Vagina (tissue), 2 donors: Measurements from ENCODE around the gene TMEM234. TPM values are rescaled to one million over a fixed set of nuclear protein-coding genes. Genes with fewer than 3 reads are reported as not detected.

Source experiments
- DNase-seq, 2 donors: peaks; one replicate each; pipeline ENCODE4 v3.0.0-alpha.2; 2017; ENCODE audit errors: extremely low spot score in 2 of 2
- H3K27ac ChIP-seq: fragments of 200-600 bp; sonication (generic); one replicate; pipeline ENCODE4 v1.5.1; 2019
- H3K27me3 ChIP-seq: fragments of 200-600 bp; sonication (generic); one replicate; pipeline ENCODE4 v1.5.1; 2019
- H3K36me3 ChIP-seq, 2 donors: fragments of 200-600 bp; sonication (generic); one replicate each; pipeline ENCODE4 v1.5.1; 2017 to 2019
- H3K4me1 ChIP-seq: fragments of 200-600 bp; sonication (generic); one replicate; pipeline ENCODE4 v1.5.1; 2019
- H3K4me3 ChIP-seq, 2 donors: fragments of 200-600 bp; sonication (generic); 1 replicate in 1 of 2; 2 replicates in 1 of 2; pipeline ENCODE4 v1.5.1; 2016 to 2019
- H3K9me3 ChIP-seq: fragments of 200-600 bp; sonication (generic); one replicate; pipeline ENCODE4 v1.5.1; 2019
- POLR2A ChIP-seq, 2 donors: fragments of 450-650 bp; IDR thresholded peaks; one replicate each; pipeline ENCODE4 v1.6.1; 2017; ENCODE audit warnings: antibody characterized with exemption in 2 of 2, mild to moderate bottlenecking in 2 of 2, moderate library complexity in 2 of 2
- POLR2AphosphoS5 ChIP-seq, 2 donors: sonication (generic); formaldehyde crosslinking; IDR thresholded peaks; one replicate each; pipeline ENCODE4 v1.9.0; 2017; ENCODE audit warnings: antibody characterized with exemption in 2 of 2, mild to moderate bottlenecking in 2 of 2, low read depth in 1 of 2; ENCODE audit not compliant: insufficient read depth in 1 of 2
- intact Hi-C: fragments of 100-400 bp; cut with DNase I; formaldehyde crosslinking; loops from one replicate; pipeline ENCODE4 v1.15.1; 2023
- total RNA-seq: library from RNA; depleted of rRNA; stranded (reverse); fragments of >200 nt; gene quantifications from one replicate; pipeline ENCODE4 v1.2.3, GENCODE V29; 2016
- TF ChIP-seq, protein P1 (sequence below), 3 experiments: fragments of 450-650 bp in 2 of 3; fragments of 200-600 bp in 1 of 3; sonication (generic) in 1 of 3; IDR thresholded peaks; one replicate each; pipeline ENCODE4 v1.5.1; 2017 to 2019; ENCODE audit warnings: antibody characterized with exemption in 3 of 3, mild to moderate bottlenecking in 2 of 3, moderate library complexity in 2 of 3

TMEM234 gene
- total RNA-seq, 1 donor from 2014 or later = 8.3 TPM

DNA sequence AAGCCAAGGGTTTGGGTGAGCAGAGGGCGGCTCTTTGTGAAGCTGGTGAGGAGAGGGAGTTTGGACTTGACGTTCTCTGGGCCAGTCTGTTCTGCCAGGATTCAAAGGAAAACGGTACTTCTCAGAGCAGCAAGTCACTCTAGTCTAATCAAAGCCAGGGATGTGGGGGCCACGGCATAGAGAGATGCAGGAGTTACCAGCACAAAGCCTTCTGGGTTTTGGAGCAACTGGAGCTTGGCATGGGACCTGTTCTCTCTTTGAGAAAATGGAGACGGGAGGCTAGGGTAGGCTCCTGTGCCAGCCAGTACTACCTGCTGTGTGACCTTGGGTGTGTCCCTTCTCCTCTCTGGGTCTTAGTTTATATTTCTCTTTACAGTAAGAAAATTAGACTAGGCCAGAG is 40.6 kb downstream of the TMEM234 start:
- no peaks in the 10 kb centered on the region for H3K9me3 ChIP-seq
- peak overlapping the region; percentile 89 for H3K27ac ChIP-seq
- peak overlapping the region; percentile 66 to 67 for H3K4me3 ChIP-seq
- H3K36me3 ChIP-seq = peaks cover 0 to 39% of the 10 kb centered on the region in 2 donors
- TF ChIP-seq POLR2A (IDR thresholded peaks at IDR 0.05) (no peak), POLR2AphosphoS5 (IDR thresholded peaks at IDR 0.05; ENCODE audit: insufficient read depth in 1 of 2, low read depth in 1 of 2) (no peak)
- TF ChIP-seq, protein P1, sequence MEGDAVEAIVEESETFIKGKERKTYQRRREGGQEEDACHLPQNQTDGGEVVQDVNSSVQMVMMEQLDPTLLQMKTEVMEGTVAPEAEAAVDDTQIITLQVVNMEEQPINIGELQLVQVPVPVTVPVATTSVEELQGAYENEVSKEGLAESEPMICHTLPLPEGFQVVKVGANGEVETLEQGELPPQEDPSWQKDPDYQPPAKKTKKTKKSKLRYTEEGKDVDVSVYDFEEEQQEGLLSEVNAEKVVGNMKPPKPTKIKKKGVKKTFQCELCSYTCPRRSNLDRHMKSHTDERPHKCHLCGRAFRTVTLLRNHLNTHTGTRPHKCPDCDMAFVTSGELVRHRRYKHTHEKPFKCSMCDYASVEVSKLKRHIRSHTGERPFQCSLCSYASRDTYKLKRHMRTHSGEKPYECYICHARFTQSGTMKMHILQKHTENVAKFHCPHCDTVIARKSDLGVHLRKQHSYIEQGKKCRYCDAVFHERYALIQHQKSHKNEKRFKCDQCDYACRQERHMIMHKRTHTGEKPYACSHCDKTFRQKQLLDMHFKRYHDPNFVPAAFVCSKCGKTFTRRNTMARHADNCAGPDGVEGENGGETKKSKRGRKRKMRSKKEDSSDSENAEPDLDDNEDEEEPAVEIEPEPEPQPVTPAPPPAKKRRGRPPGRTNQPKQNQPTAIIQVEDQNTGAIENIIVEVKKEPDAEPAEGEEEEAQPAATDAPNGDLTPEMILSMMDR (IDR thresholded peaks at IDR 0.05) = no peak
- intact Hi-C loops = no loop called here
- H3K4me1 ChIP-seq = peaks cover 55% of the 10 kb centered on the region
- no peak for DNase-seq
- no peaks in the 10 kb centered on the region for H3K27me3 ChIP-seq

DNA sequence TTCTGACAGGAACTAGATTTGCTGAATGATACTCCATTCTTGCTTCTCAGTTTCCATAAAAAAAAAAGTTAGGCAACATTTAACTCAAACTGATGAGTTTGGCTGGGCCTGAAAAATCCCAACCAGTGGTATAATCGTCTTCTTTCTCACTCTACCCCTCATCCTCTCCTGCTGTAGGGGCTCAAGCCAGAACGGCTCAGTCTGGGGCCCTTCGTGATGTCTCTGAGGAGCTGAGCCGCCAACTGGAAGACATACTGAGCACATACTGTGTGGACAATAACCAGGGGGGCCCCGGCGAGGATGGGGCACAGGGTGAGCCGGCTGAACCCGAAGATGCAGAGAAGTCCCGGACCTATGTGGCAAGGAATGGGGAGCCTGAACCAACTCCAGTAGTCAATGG is 41.1 kb downstream of the TMEM234 start:
- peaks cover 0 to 35% of the 10 kb centered on the region in 2 donors for H3K36me3 ChIP-seq
- H3K4me1 ChIP-seq = peaks cover 55% of the 10 kb centered on the region
- TF ChIP-seq POLR2A (IDR thresholded peaks at IDR 0.05) (no peak), POLR2AphosphoS5 (IDR thresholded peaks at IDR 0.05; ENCODE audit: insufficient read depth in 1 of 2, low read depth in 1 of 2) (no peak)
- TF ChIP-seq, protein P1 (IDR thresholded peaks at IDR 0.05) = no peak
- H3K27ac ChIP-seq = peak overlapping the region; percentile 89
- peak overlapping the region; percentile 66 to 67 for H3K4me3 ChIP-seq
- H3K9me3 ChIP-seq = no peaks in the 10 kb centered on the region
- DNase-seq = no peak
- intact Hi-C loops = no loop called here
- H3K27me3 ChIP-seq = no peaks in the 10 kb centered on the region

- DNase-seq = no peak
- Histone ChIP-seq H3K4me1 (peaks cover 55% of the 10 kb centered on the region), H3K4me3 (peak overlapping the region; percentile 66 to 67), H3K36me3 (peaks cover 0 to 31% of the 10 kb centered on the region in 2 donors), H3K9me3 (no peaks in the 10 kb centered on the region), H3K27ac (peak overlapping the region; percentile 89), H3K27me3 (no peaks in the 10 kb centered on the region)
- TF ChIP-seq POLR2AphosphoS5 (IDR thresholded peaks at IDR 0.05; ENCODE audit: insufficient read depth in 1 of 2, low read depth in 1 of 2) = no peak
- TF ChIP-seq POLR2A (IDR thresholded peaks at IDR 0.05) = no peak
- TF ChIP-seq, protein P1 (IDR thresholded peaks at IDR 0.05) = no peak
- intact Hi-C loops = no loop called here
Observed at GRCh38 chr1:32180186-32181060, 41.7 kb downstream of the TMEM234 start.

GRCh38 chr1:32179443-32180185 is 42.5 kb downstream of the TMEM234 start, which contains the start of gene TXLNA:
TSS of gene TXLNA (plus strand) at chr1:32179675. CDS start at chr1:32180346, 671 bp downstream.
- intact Hi-C loops = no loop called here
- H3K36me3 ChIP-seq = peaks cover 0 to 30% of the 10 kb centered on the region in 2 donors
- H3K9me3 ChIP-seq = no peaks in the 10 kb centered on the region
- DNase-seq = peak in 1 of 2 donors; percentile 95
- H3K27ac ChIP-seq = peak within 1 kb of the TSS; percentile 89
- H3K27me3 ChIP-seq = no peaks in the 10 kb centered on the region
- TF ChIP-seq POLR2A (IDR thresholded peaks at IDR 0.05) (peak in 1 of 2 donors; percentile 35), POLR2AphosphoS5 (IDR thresholded peaks at IDR 0.05; ENCODE audit: insufficient read depth in 1 of 2, low read depth in 1 of 2) (peak; percentile 82 to 88)
- TF ChIP-seq, protein P1 (IDR thresholded peaks at IDR 0.05) = no peak
- peaks cover 49% of the 10 kb centered on the region for H3K4me1 ChIP-seq
- peak within 1 kb of the TSS; percentile 66 to 67 for H3K4me3 ChIP-seq
